GM12878 (cell line): ENCODE data around the gene METAP1D. TPM values are rescaled to one million over a fixed set of nuclear protein-coding genes. Genes with fewer than 3 reads are reported as not detected.

ENCODE experiments used
- ATAC-seq: fragments of 200-7000 bp; cut with Tn5 transposase; 3 replicates; pipeline ENCODE4 v1.9.1; 2020; ENCODE audit warnings: mild to moderate bottlenecking, moderate library complexity
- BruUV-seq: library from RNA; stranded (reverse); fragments of 400-500 nt; replicated peaks from 2 replicates; lab custom pipeline; 2021; lab: Mats Ljungman, UMichigan
- CTCF ChIA-PET: fragments of 300-600 bp; sonication (Branson Sonifier 250); formaldehyde crosslinking; extraction: SDS; loops from one replicate; lab custom pipeline; 2021; ENCODE audit warnings: inconsistent platforms; lab: Yijun Ruan, JAX
- POLR2A ChIA-PET: fragments of 350-600 bp; formaldehyde crosslinking; extraction: SDS; loops from one replicate; lab custom pipeline; 2021; ENCODE audit warnings: inconsistent platforms; lab: Charles Lee
- RAD21 ChIA-PET: fragments of 300-600 bp; sonication (Branson Sonifier 250); formaldehyde crosslinking; loops from one replicate; lab custom pipeline; 2023; ENCODE audit warnings: antibody characterized with exemption; ENCODE audit not compliant: unreplicated experiment; lab: Charles Lee
- SMC1A ChIA-PET: fragments of 300-600 bp; sonication (Branson Sonifier 250); formaldehyde crosslinking; loops from one replicate; lab custom pipeline; 2023; ENCODE audit not compliant: unreplicated experiment, uncharacterized antibody; lab: Charles Lee
- DNase-seq: peaks from one replicate; pipeline ENCODE4 v3.0.0-alpha.2; 2011; ENCODE audit warnings: low read depth, low spot score
- FAIRE-seq: peaks from 3 replicates; lab custom pipeline; 2011; peaks lifted over from hg19 to GRCh38; lab: Jason Lieb, UNC
- H2AFZ ChIP-seq: 2 replicates; pipeline ENCODE4 v1.6.0; 2011; ENCODE audit warnings: low read depth, low read length, control low read depth; ENCODE audit not compliant: control insufficient read depth
- H3K27ac ChIP-seq: 2 replicates; pipeline ENCODE4 v1.5.1; 2011; ENCODE audit warnings: control low read depth; ENCODE audit not compliant: control insufficient read depth, insufficient read depth
- H3K27me3 ChIP-seq, 2 experiments: replicated peaks in 1 of 2; 2 replicates each; pipeline versions ENCODE4 v1.6.0 to v1.6.1; 2011; ENCODE audit warnings: low read length in 1 of 2; ENCODE audit not compliant: control insufficient read depth in 2 of 2, insufficient read depth in 2 of 2
- H3K36me3 ChIP-seq, 2 experiments: 2 replicates each; pipeline ENCODE4 v1.5.1; 2011; ENCODE audit warnings: low read length in 1 of 2; ENCODE audit not compliant: control insufficient read depth in 2 of 2, insufficient read depth in 2 of 2
- H3K4me1 ChIP-seq: 2 replicates; pipeline ENCODE4 v1.6.1; 2011; ENCODE audit warnings: mild to moderate bottlenecking, low read length, moderate library complexity, mixed read lengths; ENCODE audit not compliant: control insufficient read depth, insufficient read depth
- H3K4me2 ChIP-seq: 2 replicates; pipeline ENCODE4 v1.6.0; 2011; ENCODE audit warnings: control low read depth; ENCODE audit not compliant: control insufficient read depth, insufficient read depth
- H3K4me3 ChIP-seq: fragments of 200-600 bp; sonication (generic); 2 replicates; pipeline ENCODE4 v1.5.1; 2016
- H3K79me2 ChIP-seq: 2 replicates; pipeline ENCODE4 v1.6.0; 2011; ENCODE audit warnings: low read length; ENCODE audit not compliant: control insufficient read depth, insufficient read depth
- H3K9ac ChIP-seq: 2 replicates; pipeline ENCODE4 v1.8.0; 2011; ENCODE audit warnings: low read length, control low read depth, mixed read lengths; ENCODE audit not compliant: control insufficient read depth, insufficient read depth
- H3K9me3 ChIP-seq: replicated peaks from 3 replicates; pipeline ENCODE4 v1.5.1; 2011; ENCODE audit warnings: mild to moderate bottlenecking, low read length; ENCODE audit not compliant: control insufficient read depth, insufficient read depth
- H4K20me1 ChIP-seq: 2 replicates; pipeline ENCODE4 v1.6.0; 2011; ENCODE audit not compliant: control insufficient read depth, insufficient read depth
- ATF3 ChIP-seq: IDR thresholded peaks from 2 replicates; pipeline ENCODE4 v1.6.1; 2011; ENCODE audit warnings: low read depth, mild to moderate bottlenecking, low read length, moderate library complexity, borderline replicate concordance; ENCODE audit errors: extremely low read depth
- BHLHE40 ChIP-seq, 2 experiments: fragments of 450-650 bp in 1 of 2; IDR thresholded peaks; 2 replicates each; pipeline ENCODE4 v1.6.1; 2011 to 2017; ENCODE audit warnings: low read depth in 2 of 2, borderline replicate concordance in 1 of 2, improper control_type of control experiment in 1 of 2, low read length in 1 of 2, mild to moderate bottlenecking in 1 of 2
- CEBPB ChIP-seq, 2 experiments: fragments of 150-350 bp in 1 of 2; IDR thresholded peaks; 2 replicates each; pipeline ENCODE4 v1.6.1; 2012 to 2014; ENCODE audit warnings: low read depth in 2 of 2, low read length in 2 of 2, borderline replicate concordance in 1 of 2, inconsistent platforms in 1 of 2
- CHD1 ChIP-seq: IDR thresholded peaks from 2 replicates; pipeline ENCODE4 v1.6.1; 2012; ENCODE audit warnings: low read depth, low read length, improper control_type of control experiment
- CHD2 ChIP-seq: IDR thresholded peaks from 2 replicates; pipeline ENCODE4 v1.6.1; 2011; ENCODE audit warnings: low read depth, low read length, improper control_type of control experiment, borderline replicate concordance
- E2F8 ChIP-seq: fragments of 450-650 bp; IDR thresholded peaks from 2 replicates; pipeline ENCODE4 v1.6.1; 2018; ENCODE audit warnings: mild to moderate bottlenecking, low read depth, moderate library complexity; ENCODE audit not compliant: partially characterized antibody
- GATAD2B ChIP-seq: fragments of 450-650 bp; conservative IDR thresholded peaks from 2 replicates; pipeline ENCODE4 v1.6.1; 2017; ENCODE audit warnings: low read depth, mild to moderate bottlenecking, moderate library complexity
- HDGF ChIP-seq: fragments of 450-650 bp; IDR thresholded peaks from 2 replicates; pipeline ENCODE4 v1.6.1; 2016; ENCODE audit warnings: antibody characterized with exemption
- MTA2 ChIP-seq: fragments of 450-650 bp; IDR thresholded peaks from 2 replicates; pipeline ENCODE4 v1.6.1; 2016; ENCODE audit warnings: low read depth, mild to moderate bottlenecking, moderate library complexity
- NBN ChIP-seq: fragments of 450-650 bp; IDR thresholded peaks from 2 replicates; pipeline ENCODE4 v1.6.1; 2016
- NFYB ChIP-seq: IDR thresholded peaks from 2 replicates; pipeline ENCODE4 v1.6.1; 2011; ENCODE audit warnings: low read depth, mild to moderate bottlenecking, low read length, improper control_type of control experiment, moderate library complexity; ENCODE audit not compliant: insufficient read depth
- NKRF ChIP-seq: fragments of 450-650 bp; conservative IDR thresholded peaks from 2 replicates; pipeline ENCODE4 v1.6.1; 2017; ENCODE audit warnings: mild to moderate bottlenecking, moderate library complexity
- RCOR1 ChIP-seq: conservative IDR thresholded peaks from 2 replicates; pipeline ENCODE4 v1.6.1; 2012; ENCODE audit warnings: low read depth, low read length, improper control_type of control experiment
- SPI1 ChIP-seq: IDR thresholded peaks from 2 replicates; pipeline ENCODE4 v1.6.1; 2011; ENCODE audit warnings: low read depth, mild to moderate bottlenecking, low read length, moderate library complexity, borderline replicate concordance; ENCODE audit not compliant: insufficient read depth
- SREBF2 ChIP-seq: IDR thresholded peaks from 2 replicates; pipeline ENCODE4 v1.6.1; 2012; ENCODE audit warnings: mild to moderate bottlenecking, low read length
- TAF1 ChIP-seq: IDR thresholded peaks from 2 replicates; pipeline ENCODE4 v1.6.1; 2011; ENCODE audit warnings: mild to moderate bottlenecking, low read depth, low read length, borderline replicate concordance
- ZNF274 ChIP-seq: IDR thresholded peaks from one replicate; pipeline ENCODE4 v1.8.0; 2011; ENCODE audit not compliant: insufficient read length, insufficient read depth
- WGBS: methylation state at CpG from one replicate; pipeline ENCODE4 v1.1.6; 2016; ENCODE audit warnings: low lambda C conversion rate; ENCODE audit not compliant: insufficient replicate concordance, insufficient coverage; ENCODE audit errors: missing lambda C conversion rate; 5-methylcytosine and 5-hydroxymethylcytosine counted together
- in situ Hi-C: fragments of 300-500 bp; cut with MboI; formaldehyde crosslinking; loops from 9 replicates; pipeline ENCODE4 v1.14.3; 2018; ENCODE audit warnings: mixed read lengths
- intact Hi-C: fragments of 100-400 bp; cut with micrococcal nuclease; formaldehyde crosslinking; loops from one replicate; pipeline ENCODE4 v1.14.2; 2022; ENCODE audit not compliant: unreplicated experiment
- polyA plus RNA-seq, 11 experiments: library from polyadenylated mRNA; depleted of rRNA in 4 of 11; unstranded in 6 of 11; stranded (reverse) in 5 of 11; fragments of >200 nt; fragmentation: Nextera tagmentation in 4 of 11; fragmentation: Illumina TruSeq in 1 of 11; extraction: Ambion mirVana in 4 of 11; extraction: Trizol in 1 of 11; gene quantifications; 1 replicate in 1 of 11; 2 replicates in 10 of 11; pipeline versions ENCODE4 v1.2.1 to v1.2.3, GENCODE V29; 2011 to 2016; ENCODE audit warnings: inconsistent platforms in 2 of 11, missing spikeins in 2 of 11, low read depth in 1 of 11
- total RNA-seq, 4 experiments: library from RNA; depleted of rRNA in 3 of 4; stranded (reverse); fragments of >200 nt in 3 of 4; fragmentation: Illumina TruSeq in 1 of 4; extraction: Trizol in 1 of 4; gene quantifications; 2 replicates each; pipeline versions ENCODE4 v1.2.1 to v1.2.3, GENCODE V29; 2013 to 2021

METAP1D gene
- total and polyA plus RNA-seq, 10 of the 15 experiments (the other 5 are each of a cell fraction or from before 2014, with no cell fraction given) = 4.5 to 12.1 (median 7.8) TPM

GRCh38 chr2:172114579-172114978, 114.8 kb downstream of the METAP1D start (continued):
- no peak for TF ChIP-seq NFYB
- no peak for TF ChIP-seq CHD2
- TF ChIP-seq SPI1 = no peak

- Histone ChIP-seq H3K79me2 (no peaks in the 10 kb centered on the region), H3K27ac (no peak overlapping the region), H3K9ac (no peak overlapping the region), H3K9me3 (no peaks in the 10 kb centered on the region), H4K20me1 (no peaks in the 10 kb centered on the region), H3K36me3 (no peaks in the 10 kb centered on the region), H3K27me3 (no peaks in the 10 kb centered on the region), H3K4me2 (no peak overlapping the region), H3K4me3 (no peak overlapping the region), H2AFZ (no peak overlapping the region), H3K4me1 (no peaks in the 10 kb centered on the region)
- ChIA-PET CTCF (interaction anchor here (0.6 to 4.5 kb wide), 7 partner anchors 10 to 517 kb away, joined by 3 to 23 read pairs (median 3); partner anchors contain the start of gene DLX2), POLR2A (no interaction called here), SMC1A (interaction anchor here (0.9 to 1.5 kb wide), 4 partner anchors 10 to 369 kb away, joined by 3 to 5 read pairs (median 3); no protein-coding TSS in a partner anchor), RAD21 (no interaction called here)
- FAIRE-seq = no peak
- intact Hi-C loops (no loop called here), in situ Hi-C loops (loop anchor here (25.0 kb wide), 1 partner anchor 304 kb away; no protein-coding TSS in a partner anchor)
- no TSS peak for BruUV-seq
- TF ChIP-seq HDGF = no peak
- TF ChIP-seq RCOR1 = no peak
- no peak for TF ChIP-seq TAF1
- no peak for TF ChIP-seq E2F8
- no peak for TF ChIP-seq NBN
- no peak for TF ChIP-seq CEBPB (IDR thresholded peaks at IDR 0.05; ENCODE audit: borderline replicate concordance in 1 of 2, low read depth in 2 of 2, low read length in 2 of 2)
- no peak for TF ChIP-seq CHD1
- no peak for TF ChIP-seq SREBF2
- no peak for TF ChIP-seq ATF3
- no peak for TF ChIP-seq GATAD2B
- TF ChIP-seq BHLHE40 (IDR thresholded peaks at IDR 0.05; ENCODE audit: borderline replicate concordance in 1 of 2, low read depth in 2 of 2, low read length in 1 of 2) = no peak
- TF ChIP-seq MTA2 = no peak
- no peak for TF ChIP-seq ZNF274
- no peak for TF ChIP-seq NKRF
- no peak for ATAC-seq
- WGBS = 58% methylated on average over 5 of the region's 5 CpGs
- DNase-seq = no peak
These were observed 116.4 kb downstream of the METAP1D start for GRCh38 chr2:172116107-172116506.
